Measurements from ENCODE around the gene JDP2. TPM values are rescaled to one million over a fixed set of nuclear protein-coding genes. Genes with fewer than 3 reads are reported as not detected.
"Not testable (repeated sequence)": the region's sequence is repeated elsewhere in the genome, so short reads cannot be mapped to it uniquely, and the experiment has no call there.

JDP2 gene
- polyA plus RNA-seq, 1 of the 3 experiments (the other 2 are of a cell fraction), result 22.3 TPM

DNA sequence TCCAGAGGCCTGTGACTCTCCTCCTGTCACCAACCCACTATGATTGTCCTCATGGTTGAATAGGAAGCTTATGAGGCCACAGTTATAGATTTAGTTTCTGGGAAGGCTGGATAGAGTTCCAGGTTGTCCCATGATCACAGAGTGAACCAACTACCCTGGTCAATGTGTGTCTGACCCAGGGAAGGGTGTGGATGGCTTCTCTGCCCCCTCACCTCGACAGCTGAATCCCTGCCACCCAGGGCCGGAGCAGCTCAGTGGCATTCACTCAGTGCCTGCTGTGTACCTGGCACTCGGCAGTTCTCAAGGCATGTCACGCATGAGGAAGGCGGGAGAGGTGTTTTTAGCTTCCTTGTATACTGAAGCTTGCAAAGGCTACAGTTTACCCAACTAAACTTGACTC, 43.2 kb downstream of the JDP2 start:
- TF ChIP-seq POLR2AphosphoS5 (IDR thresholded peaks at IDR 0.05; ENCODE audit: low read depth, low read length) (no peak), EZH2phosphoT487 (IDR thresholded peaks at IDR 0.05; ENCODE audit: borderline replicate concordance, low read depth) (no peak), GATA2 (CRISPR knock-in tag; IDR thresholded peaks at IDR 0.05) (no peak), NFIC (IDR thresholded peaks at IDR 0.05; ENCODE audit: borderline replicate concordance) (no peak), MXI1 (IDR thresholded peaks at IDR 0.05; ENCODE audit: low read depth, low read length) (no peak), FOSL2 (IDR thresholded peaks at IDR 0.05; ENCODE audit: borderline replicate concordance, low read depth) (no peak), RFX5 (IDR thresholded peaks at IDR 0.05; ENCODE audit: low read length) (no peak)
- TF ChIP-seq, protein P1, sequence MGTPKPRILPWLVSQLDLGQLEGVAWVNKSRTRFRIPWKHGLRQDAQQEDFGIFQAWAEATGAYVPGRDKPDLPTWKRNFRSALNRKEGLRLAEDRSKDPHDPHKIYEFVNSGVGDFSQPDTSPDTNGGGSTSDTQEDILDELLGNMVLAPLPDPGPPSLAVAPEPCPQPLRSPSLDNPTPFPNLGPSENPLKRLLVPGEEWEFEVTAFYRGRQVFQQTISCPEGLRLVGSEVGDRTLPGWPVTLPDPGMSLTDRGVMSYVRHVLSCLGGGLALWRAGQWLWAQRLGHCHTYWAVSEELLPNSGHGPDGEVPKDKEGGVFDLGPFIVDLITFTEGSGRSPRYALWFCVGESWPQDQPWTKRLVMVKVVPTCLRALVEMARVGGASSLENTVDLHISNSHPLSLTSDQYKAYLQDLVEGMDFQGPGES (IDR thresholded peaks at IDR 0.05; ENCODE audit: low read depth, low read length), result no peak
- TF ChIP-seq, protein P2, sequence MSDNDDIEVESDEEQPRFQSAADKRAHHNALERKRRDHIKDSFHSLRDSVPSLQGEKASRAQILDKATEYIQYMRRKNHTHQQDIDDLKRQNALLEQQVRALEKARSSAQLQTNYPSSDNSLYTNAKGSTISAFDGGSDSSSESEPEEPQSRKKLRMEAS (IDR thresholded peaks at IDR 0.05; ENCODE audit: low read depth), result no peak
- TF ChIP-seq, protein P3, sequence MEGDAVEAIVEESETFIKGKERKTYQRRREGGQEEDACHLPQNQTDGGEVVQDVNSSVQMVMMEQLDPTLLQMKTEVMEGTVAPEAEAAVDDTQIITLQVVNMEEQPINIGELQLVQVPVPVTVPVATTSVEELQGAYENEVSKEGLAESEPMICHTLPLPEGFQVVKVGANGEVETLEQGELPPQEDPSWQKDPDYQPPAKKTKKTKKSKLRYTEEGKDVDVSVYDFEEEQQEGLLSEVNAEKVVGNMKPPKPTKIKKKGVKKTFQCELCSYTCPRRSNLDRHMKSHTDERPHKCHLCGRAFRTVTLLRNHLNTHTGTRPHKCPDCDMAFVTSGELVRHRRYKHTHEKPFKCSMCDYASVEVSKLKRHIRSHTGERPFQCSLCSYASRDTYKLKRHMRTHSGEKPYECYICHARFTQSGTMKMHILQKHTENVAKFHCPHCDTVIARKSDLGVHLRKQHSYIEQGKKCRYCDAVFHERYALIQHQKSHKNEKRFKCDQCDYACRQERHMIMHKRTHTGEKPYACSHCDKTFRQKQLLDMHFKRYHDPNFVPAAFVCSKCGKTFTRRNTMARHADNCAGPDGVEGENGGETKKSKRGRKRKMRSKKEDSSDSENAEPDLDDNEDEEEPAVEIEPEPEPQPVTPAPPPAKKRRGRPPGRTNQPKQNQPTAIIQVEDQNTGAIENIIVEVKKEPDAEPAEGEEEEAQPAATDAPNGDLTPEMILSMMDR (IDR thresholded peaks at IDR 0.05), result no peak
- TF ChIP-seq, protein P4, sequence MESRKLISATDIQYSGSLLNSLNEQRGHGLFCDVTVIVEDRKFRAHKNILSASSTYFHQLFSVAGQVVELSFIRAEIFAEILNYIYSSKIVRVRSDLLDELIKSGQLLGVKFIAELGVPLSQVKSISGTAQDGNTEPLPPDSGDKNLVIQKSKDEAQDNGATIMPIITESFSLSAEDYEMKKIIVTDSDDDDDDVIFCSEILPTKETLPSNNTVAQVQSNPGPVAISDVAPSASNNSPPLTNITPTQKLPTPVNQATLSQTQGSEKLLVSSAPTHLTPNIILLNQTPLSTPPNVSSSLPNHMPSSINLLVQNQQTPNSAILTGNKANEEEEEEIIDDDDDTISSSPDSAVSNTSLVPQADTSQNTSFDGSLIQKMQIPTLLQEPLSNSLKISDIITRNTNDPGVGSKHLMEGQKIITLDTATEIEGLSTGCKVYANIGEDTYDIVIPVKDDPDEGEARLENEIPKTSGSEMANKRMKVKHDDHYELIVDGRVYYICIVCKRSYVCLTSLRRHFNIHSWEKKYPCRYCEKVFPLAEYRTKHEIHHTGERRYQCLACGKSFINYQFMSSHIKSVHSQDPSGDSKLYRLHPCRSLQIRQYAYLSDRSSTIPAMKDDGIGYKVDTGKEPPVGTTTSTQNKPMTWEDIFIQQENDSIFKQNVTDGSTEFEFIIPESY (IDR thresholded peaks at IDR 0.05; ENCODE audit: borderline replicate concordance, low read depth), result no peak
- TF ChIP-seq, protein P5, sequence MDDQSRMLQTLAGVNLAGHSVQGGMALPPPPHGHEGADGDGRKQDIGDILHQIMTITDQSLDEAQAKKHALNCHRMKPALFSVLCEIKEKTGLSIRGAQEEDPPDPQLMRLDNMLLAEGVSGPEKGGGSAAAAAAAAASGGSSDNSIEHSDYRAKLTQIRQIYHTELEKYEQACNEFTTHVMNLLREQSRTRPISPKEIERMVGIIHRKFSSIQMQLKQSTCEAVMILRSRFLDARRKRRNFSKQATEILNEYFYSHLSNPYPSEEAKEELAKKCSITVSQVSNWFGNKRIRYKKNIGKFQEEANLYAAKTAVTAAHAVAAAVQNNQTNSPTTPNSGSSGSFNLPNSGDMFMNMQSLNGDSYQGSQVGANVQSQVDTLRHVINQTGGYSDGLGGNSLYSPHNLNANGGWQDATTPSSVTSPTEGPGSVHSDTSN (IDR thresholded peaks at IDR 0.05), result no peak
- POLR2A ChIA-PET, result no interaction called here
- 89% methylated on average over 5 of the region's 5 CpGs for WGBS (ENCODE audit: low lambda C conversion rate)
- Histone ChIP-seq H4K20me1 (ENCODE audit: insufficient read depth) (peaks cover 19% of the 10 kb centered on the region; the same call in 1 of the 2 replicates), H3K4me3 (ENCODE audit: low read depth in 2 of 2, low read length in 1 of 2) (no peak overlapping the region), H3K9me2 (no peaks in the 10 kb centered on the region), H3K9me3 (no peaks in the 10 kb centered on the region), H3K36me3 (replicated peaks in 1 of 2; ENCODE audit: control insufficient read depth in 1 of 2, insufficient read depth in 2 of 2, low read length in 1 of 2) (peaks cover 19 to 30% of the 10 kb centered on the region in 2 experiments), H3K4me1 (ENCODE audit: control insufficient read depth in 1 of 2, insufficient read depth in 2 of 2, low read depth in 1 of 2, low read length in 1 of 2) (no peaks in the 10 kb centered on the region), H3K4me2 (no peak overlapping the region), H3K27me3 (ENCODE audit: insufficient read depth) (no peaks in the 10 kb centered on the region), H2AFZ (ENCODE audit: low read depth) (no peak overlapping the region), H3K9ac (no peak overlapping the region), H3F3A (replicated peaks; ENCODE audit: insufficient read depth) (no peaks in the 10 kb centered on the region), H3K79me2 (ENCODE audit: insufficient read depth) (no peaks in the 10 kb centered on the region), H3K27ac (ENCODE audit: low read depth in 2 of 2, low read length in 1 of 2) (no peak overlapping the region)
- DNase-seq, result no peak
- CTCF ChIA-PET, result interaction anchor here (2.7 to 6.2 kb wide), 2 partner anchors 18 to 163 kb away, joined by 9 to 29 read pairs; no protein-coding TSS in a partner anchor

DNA sequence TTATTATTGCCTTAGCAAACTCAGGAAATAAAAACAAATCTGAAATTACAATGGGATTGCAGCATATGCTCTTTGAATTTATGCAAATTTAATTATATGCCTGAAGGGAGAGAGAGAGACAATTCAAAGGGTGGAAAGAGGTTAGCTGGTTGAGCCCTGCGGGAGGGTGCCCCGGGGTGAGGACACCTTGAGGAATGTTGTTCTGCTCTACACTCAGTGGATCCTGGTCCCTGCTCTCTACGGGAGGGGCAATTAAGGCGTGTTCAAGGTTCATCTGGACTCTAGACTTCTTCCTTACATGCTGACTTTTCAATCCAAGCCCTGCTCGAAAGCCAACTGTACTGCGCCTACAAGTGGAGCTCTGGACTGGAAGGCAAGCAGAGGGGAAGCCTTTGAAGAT, 46.3 kb downstream of the JDP2 start:
- H3K27ac ChIP-seq (ENCODE audit: low read depth in 2 of 2, low read length in 1 of 2); H2AFZ ChIP-seq (ENCODE audit: low read depth); H3K27me3 ChIP-seq (ENCODE audit: insufficient read depth); H3K9me2 ChIP-seq; H3K9ac ChIP-seq; H3F3A ChIP-seq (replicated peaks; ENCODE audit: insufficient read depth); POLR2A ChIA-PET; H3K79me2 ChIP-seq (ENCODE audit: insufficient read depth); H3K4me2 ChIP-seq; H3K9me3 ChIP-seq; DNase-seq; H3K4me3 ChIP-seq (ENCODE audit: low read depth in 2 of 2, low read length in 1 of 2); H3K4me1 ChIP-seq (ENCODE audit: control insufficient read depth in 1 of 2, insufficient read depth in 2 of 2, low read depth in 1 of 2, low read length in 1 of 2); H4K20me1 ChIP-seq (ENCODE audit: insufficient read depth): not testable (repeated sequence)
- peaks cover 19 to 28% of the 10 kb centered on the region in 2 experiments for H3K36me3 ChIP-seq (replicated peaks in 1 of 2; ENCODE audit: control insufficient read depth in 1 of 2, insufficient read depth in 2 of 2, low read length in 1 of 2)
- 54% methylated on average over 2 of the region's 6 CpGs for WGBS (ENCODE audit: low lambda C conversion rate)
- CTCF ChIA-PET, result interaction anchor here (6.2 kb wide), 1 partner anchor 15 kb away, joined by 29 read pairs; no protein-coding TSS in a partner anchor

All from SK-N-SH (cell line).